ENCODE results near the gene P4HB.
A peak's percentile ranks its signal among the peaks of the same experiment; 100 is the strongest.

Gene P4HB

DNA sequence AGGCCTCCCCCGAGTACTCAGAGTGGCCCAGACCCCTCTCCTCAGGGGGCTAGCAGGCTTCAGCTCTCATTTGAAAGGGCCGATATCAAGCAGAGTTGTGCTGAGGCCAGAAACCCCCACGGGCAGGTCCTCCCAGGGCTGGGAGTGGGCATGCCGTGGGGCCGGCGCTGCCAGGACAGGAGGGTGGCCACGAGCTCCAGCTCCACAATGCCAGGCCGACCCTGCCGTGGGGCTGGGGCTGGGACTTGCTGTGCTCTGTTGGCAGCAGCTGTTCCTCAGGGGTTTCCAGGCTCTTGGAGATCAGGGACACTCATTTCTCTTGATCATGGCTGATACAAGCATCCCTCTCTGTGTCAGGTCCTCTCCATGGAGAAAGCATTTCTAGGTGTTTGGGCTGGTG, 38.5 kb upstream of the P4HB start:
- DNase-seq (ENCODE audit: low read depth, low spot score), result no peak
- H3K27ac ChIP-seq, result peak overlapping the region; percentile 66

DNA sequence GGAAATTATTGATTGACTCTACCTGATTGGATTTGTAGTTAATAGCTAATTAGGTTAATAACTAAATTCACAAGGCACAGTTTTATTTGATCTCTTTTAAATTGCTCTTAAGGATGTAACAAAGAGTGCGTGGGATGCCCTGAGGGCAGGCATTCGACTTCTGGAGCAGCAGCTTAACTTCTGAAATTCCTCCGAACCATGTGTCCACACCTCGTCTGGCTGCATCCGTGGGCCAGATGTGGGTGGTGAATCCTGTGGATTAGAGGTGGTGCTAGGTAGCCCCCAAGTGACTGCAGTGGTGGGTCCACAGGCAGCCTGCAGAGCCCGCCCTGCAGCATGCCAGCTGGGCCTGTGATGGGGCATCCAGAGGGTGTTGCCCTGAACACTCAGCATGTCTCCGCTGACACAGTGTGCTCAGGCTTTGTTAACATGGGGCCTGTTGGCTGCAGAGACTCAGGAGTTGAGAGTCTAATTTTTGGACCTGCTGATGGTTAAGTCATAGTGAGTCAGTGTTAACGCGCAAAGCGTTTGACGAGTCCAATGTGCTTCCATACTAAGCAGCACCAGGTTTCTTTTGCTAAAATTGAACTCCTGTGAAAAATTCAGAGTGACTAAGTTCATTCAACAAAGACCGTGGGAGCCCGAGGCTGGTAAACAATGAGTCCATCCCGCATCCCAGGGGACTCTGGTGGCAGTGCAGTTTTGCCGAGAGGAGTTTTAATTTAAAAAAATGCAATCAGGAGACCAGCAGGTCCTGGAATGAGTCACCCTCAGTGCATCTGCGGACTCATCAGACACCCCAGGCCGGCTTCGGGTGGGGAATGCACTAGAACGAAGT, 37.9 kb upstream of the P4HB start:
- peak; percentile 39 for DNase-seq (ENCODE audit: low read depth, low spot score)
- H3K27ac ChIP-seq, result peak overlapping the region; percentile 66

DNA sequence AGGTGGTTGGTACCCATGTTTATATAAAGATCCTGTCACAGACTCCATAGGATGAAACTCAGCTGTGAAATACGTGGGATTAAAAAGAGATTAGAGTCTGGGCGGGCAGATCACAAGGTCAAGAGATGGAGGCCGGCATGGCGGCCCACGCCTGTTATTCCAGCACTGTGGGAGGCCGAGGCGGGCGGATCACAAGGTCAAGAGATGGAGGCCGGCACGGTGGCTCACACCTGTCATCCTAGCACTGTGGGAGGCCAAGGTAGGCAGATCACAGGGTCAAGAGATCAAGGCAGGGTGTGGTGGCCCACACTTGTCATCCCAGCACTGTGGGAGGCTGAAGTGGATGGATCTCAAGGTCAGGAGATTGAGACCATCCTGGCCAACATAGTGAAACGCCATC, 35.1 kb upstream of the P4HB start:
- no peak for DNase-seq (ENCODE audit: low read depth, low spot score)
- no peak overlapping the region for H3K27ac ChIP-seq

DNA sequence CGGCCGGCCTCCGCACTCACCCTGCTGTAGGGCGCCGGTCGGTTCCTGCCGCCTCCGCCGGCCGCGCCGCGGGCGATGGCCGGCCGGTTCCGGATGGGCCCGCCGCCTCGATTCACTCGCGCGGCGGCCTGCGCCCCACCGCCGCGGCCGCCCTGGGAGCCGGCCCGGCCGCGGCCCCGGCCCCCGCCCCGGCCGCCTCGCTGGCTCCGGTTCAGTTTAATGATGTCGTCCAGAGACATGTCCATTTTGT, 30.9 kb upstream of the P4HB start:
- DNase-seq (ENCODE audit: low read depth, low spot score), result no peak
- H3K27ac ChIP-seq, result peak overlapping the region; percentile 87

DNA sequence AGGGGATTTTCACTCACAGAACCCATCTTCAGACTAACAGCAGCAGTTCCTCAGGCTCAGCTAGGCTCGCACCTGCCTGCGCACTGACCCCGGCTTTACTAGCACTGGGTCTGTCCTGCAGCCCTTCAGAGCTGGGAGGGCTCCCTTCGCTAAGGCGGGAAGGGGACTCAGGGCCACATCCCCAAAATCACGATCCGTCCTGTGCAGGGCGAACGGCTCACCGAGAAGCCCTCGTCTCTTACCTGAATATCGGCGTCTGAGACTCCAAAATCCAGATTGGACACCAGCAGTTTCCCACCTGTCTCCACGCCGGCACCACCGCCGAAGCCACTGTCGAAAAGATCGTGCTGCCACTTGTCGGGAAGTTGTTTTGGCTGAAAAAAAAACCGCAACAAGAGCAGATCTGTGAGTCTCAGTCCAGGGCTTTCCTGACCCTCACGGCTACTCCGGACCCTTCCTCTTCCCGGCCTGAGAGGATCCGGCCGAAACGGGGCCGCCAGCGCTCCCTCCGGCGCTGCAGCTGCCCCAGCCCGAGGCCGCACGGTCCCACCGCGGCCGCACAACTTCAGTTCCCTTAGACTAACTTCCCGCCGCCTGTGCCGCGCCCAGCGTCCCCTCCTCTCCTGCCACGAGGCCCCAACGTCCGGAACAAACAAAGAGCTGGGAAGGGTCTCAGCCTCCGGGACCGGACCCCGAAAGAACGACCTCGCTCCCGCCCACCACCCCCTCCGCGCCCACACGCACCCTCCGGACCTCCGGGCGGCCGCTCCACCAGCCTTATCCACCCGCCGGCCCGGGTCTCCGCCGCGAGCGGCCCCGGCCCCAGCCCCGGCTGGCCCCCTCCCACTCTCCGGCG, 30.3 kb upstream of the P4HB start:
- no peak for DNase-seq (ENCODE audit: low read depth, low spot score)
- peak overlapping the region; percentile 87 for H3K27ac ChIP-seq

DNA sequence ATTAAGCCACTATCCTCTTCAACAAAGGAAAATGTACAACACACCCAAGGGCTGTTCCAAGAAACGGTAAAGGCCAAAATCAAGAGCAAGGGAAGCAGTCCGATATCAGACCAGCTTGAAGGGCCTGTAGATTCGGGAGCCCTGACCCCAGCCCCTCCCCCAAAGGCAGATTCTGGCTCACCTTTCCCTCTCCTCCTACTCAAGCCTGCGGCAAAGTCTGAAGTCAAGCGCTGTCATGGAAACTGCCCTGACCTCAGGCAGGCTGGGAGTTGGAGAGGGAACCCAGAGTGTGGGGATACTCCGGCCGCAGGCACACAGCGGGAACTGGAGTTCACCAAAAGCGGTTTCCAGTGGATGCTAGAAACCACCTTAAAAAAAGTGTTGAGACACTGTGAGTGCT, 29.3 kb upstream of the P4HB start:
- no peak overlapping the region for H3K27ac ChIP-seq
- no peak for DNase-seq (ENCODE audit: low read depth, low spot score)

DNA sequence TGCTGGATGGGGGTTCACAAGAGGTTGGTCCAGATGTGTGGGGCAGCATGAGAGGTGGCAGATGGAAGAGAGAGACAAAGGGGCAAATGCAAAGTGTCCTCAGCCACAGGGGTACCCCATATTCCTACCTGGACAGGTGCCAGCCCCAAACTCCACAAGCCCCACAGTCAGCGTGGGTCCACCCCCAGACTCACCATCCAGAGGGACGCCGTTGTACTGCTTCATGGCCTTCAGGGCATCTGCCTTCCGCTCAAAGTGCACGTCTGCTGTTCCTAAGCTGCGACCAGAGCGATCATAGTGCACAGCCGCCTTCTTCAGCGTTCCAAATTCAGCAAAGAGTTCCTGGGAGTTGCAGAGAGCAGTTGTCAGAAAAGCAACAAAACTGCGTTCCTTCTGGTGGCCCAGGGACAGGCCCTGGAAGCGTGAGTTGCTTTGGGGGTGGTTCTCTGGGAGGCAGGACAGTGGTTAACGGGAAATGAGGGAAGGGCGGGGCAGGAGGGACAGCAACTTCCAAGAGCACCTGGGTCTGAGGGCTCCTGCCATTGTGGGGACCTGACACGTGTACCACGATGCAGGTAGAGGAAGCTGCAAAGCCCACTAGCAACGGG, 28.8 kb upstream of the P4HB start:
- DNase-seq (ENCODE audit: low read depth, low spot score), result no peak
- H3K27ac ChIP-seq, result no peak overlapping the region

DNA sequence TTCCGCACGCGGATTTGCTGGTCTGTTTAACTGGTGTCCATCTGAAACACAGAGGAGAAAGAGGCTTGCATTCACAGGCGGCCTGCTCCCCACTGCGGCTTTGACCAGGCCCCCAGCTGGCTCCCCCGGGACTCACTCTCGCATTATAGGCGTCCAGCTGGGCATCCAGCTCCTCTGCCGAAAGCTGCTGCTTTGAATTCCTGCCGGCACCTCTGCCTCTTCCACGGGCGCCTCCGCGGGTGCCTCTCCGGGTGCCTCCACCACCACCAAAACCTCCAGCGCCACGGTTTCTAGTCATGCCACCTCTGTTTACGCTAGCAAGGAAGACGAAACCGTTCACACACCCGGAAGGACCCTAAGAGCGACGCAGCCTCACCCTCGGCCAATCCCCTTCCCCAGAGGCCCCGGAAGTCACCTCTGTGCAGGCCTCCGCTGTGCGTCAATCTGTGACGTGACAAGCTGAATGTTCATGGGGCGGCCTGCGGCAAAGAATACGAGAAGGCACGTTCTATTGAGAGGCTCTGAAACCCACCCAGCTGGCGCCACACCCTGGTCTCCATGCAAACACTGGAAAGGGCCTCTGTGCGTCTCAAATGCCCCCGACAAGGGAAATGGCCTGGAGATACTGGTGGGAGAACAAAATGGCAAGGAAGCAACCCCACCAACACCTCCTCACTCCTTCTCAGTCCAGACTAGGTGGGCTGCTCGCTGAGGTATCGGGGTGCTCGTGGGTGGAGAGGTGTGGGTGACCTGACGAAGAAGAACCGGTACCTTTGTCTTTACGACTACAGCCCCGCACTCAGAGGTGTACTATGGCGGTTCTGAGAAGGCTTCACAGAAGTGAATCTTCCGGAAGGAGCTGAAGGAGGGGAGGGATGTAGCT, 28.0 kb upstream of the P4HB start:
- DNase-seq (ENCODE audit: low read depth, low spot score), result no peak
- no peak overlapping the region for H3K27ac ChIP-seq

DNA sequence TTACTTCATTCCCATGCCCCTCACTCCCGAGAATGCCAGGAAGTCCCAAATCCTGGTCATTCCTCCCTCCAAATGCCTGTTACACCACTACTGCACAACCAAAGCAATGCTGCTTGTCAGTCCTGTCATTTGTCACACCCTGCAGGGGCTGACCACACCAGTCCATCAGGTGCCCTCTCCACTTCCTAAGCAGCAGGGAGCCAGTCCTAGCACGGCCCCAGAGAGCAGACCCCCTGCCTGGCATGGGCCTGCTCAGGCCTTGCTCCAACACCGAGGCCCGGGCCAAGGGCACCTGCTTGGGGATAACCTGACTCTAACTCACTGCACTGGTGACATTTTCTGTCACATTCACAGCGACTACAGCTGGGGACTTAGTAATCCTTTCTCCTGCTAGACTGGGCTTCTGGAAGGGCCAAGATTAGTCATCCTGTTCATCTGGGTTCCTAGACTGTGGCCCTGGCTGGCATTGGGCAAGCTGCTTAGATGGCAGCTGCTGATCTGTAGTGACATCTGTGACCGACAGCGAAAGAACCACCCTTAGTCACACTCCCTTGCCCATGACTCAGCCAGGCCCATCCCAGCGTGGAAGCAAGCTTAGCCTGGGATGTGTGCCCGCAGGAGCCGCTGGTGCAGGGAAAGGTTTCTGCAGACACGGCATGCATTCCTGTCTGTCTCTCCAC, 25.7 kb upstream of the P4HB start:
- H3K27ac ChIP-seq, result peak overlapping the region; percentile 24
- DNase-seq (ENCODE audit: low read depth, low spot score), result no peak

DNA sequence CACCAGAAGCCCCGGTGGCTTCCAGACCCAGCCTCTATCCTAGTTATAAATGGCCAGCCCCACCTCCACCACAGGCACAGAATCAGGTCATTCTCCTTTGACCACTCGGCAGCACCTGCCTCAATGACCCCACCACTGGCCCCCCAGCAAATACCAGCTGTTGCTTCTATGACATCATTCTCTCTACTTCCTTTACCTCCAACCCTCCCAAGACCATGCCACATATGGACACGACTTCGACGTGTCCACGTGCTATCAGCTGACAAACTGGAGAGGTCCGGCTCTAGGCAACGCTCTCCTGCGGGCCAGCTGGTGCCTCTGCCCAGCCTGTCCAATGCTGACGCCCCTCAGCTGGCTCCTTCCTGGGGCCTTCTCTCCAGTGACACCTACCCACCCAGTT, 25.1 kb upstream of the P4HB start:
- H3K27ac ChIP-seq, result peak overlapping the region; percentile 24
- DNase-seq (ENCODE audit: low read depth, low spot score), result no peak

DNA sequence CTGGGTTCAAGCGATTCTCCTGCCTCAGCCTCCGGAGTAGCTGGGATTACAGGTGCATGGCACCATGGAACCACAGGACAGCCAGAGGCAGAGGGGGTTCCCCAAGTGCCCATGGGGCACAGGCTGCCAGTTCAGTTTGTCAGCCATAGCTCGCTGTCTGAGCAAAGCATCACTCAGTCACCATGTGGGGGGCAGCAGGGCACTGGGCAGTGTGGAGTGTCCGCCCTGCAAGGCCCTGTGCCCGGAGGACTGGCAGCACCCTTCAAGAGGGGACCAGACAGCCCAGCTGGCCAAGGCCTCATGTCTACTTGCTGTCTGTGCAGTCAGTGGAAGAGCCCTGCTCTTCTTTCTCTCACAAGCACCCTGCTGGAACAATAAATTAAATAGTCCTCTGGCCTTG, 24.6 kb upstream of the P4HB start:
- no peak overlapping the region for H3K27ac ChIP-seq
- DNase-seq (ENCODE audit: low read depth, low spot score), result no peak

DNA sequence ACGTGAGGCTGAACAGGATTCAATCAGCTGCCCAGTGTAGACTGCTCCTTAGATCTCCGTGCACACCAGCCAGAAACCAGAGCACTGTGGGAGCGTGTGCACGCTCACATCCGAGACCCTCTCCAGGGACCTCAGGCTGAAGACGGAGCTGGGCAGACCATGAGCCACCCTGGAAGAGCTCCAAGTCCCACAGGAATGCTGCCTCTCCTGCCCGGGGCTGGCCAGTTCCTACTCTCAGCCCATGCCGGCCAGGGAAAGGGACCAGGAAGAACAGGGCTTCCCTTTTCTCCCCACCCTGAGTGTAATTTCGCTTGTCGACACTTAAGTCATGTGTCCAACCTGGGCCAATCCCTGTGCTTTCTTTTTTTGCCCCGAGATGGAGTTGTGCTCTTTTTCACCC, 24.2 kb upstream of the P4HB start:
- H3K27ac ChIP-seq, result no peak overlapping the region
- DNase-seq (ENCODE audit: low read depth, low spot score), result no peak

DNA sequence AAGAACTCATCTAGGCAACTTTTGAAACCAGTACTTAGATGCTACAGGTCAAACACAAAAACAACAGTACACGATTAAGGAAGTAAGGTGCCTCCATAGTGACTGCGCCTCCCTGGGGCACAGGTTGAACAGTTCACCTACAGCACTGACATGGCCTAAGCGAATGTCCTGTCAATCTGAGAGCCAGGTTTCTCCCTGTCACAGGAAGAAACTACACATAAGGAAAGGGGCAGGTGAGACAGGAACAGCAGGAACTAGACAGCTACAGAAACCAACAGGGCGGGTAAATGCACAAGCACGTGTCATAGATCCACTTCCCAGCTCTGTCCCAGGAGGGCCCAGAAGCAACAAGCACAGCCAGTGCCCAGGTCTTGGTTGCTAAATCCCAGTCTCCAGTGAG, 18.8 kb upstream of the P4HB start:
- no peak for DNase-seq (ENCODE audit: low read depth, low spot score)
- peak overlapping the region; percentile 48 for H3K27ac ChIP-seq

DNA sequence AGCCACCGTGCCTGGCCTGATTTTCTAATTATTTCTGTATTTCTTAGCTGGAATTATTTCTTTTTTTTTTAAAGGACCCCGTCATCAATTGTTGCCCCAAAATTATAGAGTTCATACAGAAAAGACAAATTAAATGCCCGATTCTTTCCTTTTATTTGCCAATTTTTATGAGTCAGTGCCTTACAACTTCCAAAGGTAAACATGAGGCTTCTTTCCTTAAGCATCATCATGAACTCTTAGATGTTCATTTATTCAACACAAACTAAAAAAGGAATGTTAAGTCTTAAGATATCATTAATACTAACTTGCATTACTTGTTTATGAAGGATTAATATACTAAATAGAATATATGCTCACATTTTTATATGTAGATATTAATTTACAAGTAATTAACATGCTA, 18.0 kb upstream of the P4HB start:
- H3K27ac ChIP-seq, result no peak overlapping the region
- no peak for DNase-seq (ENCODE audit: low read depth, low spot score)

DNA sequence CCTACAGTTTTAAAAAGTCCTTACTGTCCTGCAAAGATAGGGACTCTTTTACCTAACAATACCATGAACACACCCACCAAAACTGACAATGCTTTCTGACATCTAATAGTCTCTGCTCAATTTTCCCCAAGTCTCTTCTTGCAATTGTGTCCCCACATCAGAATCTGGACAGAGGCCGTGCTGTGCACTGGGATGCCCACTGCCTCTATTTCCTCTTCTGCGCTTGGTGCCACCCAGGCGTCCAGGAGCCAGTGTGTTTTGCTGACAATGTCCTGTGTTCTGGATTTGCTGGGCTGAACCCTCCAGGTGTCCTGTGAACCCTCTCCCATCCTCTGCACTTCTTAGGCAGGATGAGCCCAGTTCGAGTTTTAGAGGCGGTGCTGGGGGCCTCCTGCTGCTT, 17.2 kb upstream of the P4HB start:
- no peak overlapping the region for H3K27ac ChIP-seq
- no peak for DNase-seq (ENCODE audit: low read depth, low spot score)

DNA sequence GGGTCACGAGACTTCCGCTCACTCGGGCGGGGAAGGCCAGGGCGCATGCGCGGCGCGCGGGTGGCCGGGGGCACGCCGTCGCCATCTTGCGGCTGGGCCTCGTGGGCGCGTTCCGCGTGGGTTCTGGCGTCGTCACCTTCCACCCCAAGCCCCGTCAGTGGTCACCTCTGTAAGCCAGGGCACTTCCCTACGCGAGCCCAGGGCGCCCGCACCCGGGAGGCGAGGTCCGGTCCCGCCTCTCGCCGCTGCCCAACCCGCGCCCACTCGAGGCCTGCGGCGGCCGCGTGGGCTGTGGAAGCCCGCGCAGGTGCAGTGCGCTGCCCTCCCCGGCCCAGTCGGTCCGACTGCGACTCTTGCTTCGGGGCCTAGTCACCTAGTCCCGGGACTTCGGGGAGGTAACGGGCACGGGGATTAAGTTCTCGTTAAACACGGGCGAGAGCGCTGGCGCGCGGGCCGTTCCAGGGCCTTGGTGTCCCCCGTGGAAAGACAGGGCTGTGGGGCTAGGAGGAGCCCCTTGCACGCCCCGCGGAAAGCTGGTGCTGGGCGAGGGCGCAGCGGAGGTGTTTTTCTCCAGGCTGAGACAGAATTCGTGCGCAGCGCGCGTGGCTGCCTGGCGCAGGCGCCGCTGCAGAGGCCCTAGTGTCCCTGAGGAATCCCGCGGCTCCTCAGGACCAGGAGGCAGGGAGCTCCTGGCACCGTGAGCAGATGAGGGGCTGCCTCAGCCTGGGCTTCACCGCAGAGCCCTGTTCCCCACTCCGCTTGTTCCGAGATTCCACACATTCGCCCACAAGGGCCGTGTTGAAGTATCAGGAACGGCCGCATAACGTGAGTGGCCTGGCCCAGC, 11.3 kb upstream of the P4HB start:
- peak overlapping the region; percentile 98 for H3K27ac ChIP-seq
- no peak for DNase-seq (ENCODE audit: low read depth, low spot score)

DNA sequence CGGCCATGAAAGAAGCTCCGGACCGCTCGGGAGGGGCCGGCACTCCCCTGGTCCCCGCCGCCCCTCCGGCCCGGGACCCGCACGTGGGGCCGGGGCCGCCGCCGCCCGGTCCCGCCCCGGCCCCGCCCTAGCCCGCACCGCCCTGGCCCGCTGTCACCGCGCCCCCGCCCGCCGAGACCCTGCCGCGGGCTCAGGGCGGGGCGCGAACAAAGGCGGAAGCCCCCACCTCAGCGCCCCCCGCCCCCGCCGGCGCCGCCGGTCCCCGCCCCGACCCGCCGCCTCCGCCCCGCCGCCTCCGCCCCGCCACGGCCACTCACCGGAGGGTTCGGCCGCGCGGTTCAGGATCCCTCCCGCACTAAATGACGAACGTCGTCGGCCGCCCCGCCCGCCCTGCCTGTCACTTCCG, 10.6 kb upstream of the P4HB start, which contains the start of gene ARHGDIA:
Gene ARHGDIA (minus strand): TSS at position 357 of the 406 bp plus-strand sequence. CDS start 1,407 bp downstream, outside the sequence.
- no peak for DNase-seq (ENCODE audit: low read depth, low spot score)
- H3K27ac ChIP-seq, result peak within 1 kb of the TSS; percentile 98

DNA sequence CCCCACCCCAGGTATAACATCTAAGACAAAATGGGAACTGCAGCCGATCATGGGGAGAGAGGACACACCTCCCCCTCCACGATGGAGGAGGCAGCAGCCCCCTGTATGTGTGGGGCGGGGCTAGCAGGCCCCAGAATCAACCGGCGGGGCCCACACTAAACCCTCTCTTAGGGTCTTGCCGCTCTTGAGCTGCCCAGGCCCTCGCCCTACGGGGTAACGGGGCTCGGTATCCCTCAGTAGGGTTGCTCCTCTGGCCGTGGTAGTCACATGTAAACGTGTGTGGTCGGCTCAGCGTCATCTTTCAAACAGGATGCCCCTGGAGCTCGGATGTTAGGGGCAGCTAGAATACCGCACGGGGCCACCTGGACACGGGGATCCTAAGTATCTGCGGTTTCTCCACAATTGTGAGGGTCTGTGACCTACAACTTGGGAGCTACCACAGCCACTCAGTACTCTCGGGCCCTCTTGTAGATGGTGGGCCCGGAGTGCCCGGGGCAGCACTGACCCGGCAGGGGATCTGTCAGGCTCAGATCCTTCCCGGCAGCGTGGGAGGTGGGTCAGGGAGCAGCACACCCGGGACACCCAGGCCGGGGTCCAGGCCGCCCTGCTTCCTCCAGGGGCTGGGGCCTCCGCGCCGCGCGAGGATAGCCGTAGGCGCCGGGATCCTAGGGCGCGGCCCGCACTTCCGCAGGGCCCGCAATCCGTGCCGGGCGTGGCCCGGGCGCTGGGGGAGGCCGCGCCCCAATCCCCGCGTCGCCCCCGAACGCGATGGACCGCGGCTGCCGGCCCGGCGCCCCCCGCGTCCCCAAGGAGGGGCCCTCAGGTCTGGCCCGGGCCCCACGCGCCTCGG, 10.0 kb upstream of the P4HB start:
- peak overlapping the region; percentile 98 for H3K27ac ChIP-seq
- DNase-seq (ENCODE audit: low read depth, low spot score), result no peak

All from epithelial cell of prostate (primary cell).